ENCODE results near the gene SHB.

SHB gene

DNA sequence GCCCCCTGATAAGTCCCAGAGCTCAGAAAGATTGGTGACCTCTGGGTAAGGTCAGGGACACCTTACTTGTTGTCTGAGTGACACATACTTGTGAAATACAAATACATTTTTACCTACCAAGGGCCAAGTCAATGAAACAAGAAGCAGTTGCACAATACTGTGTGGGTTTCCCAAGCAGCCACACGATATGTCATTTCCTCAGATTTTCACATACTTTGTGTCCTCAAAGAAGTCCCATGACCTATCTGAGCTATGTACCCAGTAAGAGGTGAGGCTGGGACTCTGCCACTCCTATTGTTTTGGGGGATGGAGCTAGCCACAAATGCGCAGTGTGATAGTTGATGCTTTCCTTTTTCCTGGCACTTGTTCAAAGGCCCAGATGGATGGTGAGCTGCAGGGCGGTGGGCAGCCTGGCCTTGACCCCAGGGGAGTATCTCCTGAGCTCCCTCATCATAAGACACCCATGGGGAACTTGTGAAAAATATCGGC is 160.3 kb downstream of the SHB start:
- Histone ChIP-seq H3K9ac (ENCODE audit: low read length) (no peak overlapping the region), H3K27me3 (replicated peaks; ENCODE audit: insufficient read depth, low read length) (no peaks in the 10 kb centered on the region), H3F3A (ENCODE audit: insufficient read depth, low read length) (peaks cover 11% of the 10 kb centered on the region), H3K4me2 (ENCODE audit: low read depth, low read length) (no peak overlapping the region), H3K27ac (ENCODE audit: low read length) (no peak overlapping the region), H3K36me3 (replicated peaks; ENCODE audit: insufficient read depth, low read length) (no peaks in the 10 kb centered on the region), H4K20me1 (ENCODE audit: insufficient read depth, low read length) (no peaks in the 10 kb centered on the region), H2AFZ (ENCODE audit: low read length) (no peak overlapping the region), H3K4me3 (ENCODE audit: low read length) (no peak overlapping the region), H3K9me3 (replicated peaks; ENCODE audit: insufficient read depth, low read length) (no peaks in the 10 kb centered on the region), H3K79me2 (ENCODE audit: low read length) (no peaks in the 10 kb centered on the region), H3K9me2 (replicated peaks; ENCODE audit: insufficient read depth, low read length) (no peaks in the 10 kb centered on the region), H3K4me1 (ENCODE audit: low read length) (no peaks in the 10 kb centered on the region)
- DNase-seq = no peak
- TF ChIP-seq EZH2phosphoT487 (IDR thresholded peaks at IDR 0.05; ENCODE audit: low read length) (no peak), EZH2 (optimal IDR thresholded peaks at IDR 0.05; ENCODE audit: low read depth, low read length) (no peak)
- TF ChIP-seq, protein P1, sequence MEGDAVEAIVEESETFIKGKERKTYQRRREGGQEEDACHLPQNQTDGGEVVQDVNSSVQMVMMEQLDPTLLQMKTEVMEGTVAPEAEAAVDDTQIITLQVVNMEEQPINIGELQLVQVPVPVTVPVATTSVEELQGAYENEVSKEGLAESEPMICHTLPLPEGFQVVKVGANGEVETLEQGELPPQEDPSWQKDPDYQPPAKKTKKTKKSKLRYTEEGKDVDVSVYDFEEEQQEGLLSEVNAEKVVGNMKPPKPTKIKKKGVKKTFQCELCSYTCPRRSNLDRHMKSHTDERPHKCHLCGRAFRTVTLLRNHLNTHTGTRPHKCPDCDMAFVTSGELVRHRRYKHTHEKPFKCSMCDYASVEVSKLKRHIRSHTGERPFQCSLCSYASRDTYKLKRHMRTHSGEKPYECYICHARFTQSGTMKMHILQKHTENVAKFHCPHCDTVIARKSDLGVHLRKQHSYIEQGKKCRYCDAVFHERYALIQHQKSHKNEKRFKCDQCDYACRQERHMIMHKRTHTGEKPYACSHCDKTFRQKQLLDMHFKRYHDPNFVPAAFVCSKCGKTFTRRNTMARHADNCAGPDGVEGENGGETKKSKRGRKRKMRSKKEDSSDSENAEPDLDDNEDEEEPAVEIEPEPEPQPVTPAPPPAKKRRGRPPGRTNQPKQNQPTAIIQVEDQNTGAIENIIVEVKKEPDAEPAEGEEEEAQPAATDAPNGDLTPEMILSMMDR (IDR thresholded peaks at IDR 0.05; ENCODE audit: low read length) = no peak

DNA sequence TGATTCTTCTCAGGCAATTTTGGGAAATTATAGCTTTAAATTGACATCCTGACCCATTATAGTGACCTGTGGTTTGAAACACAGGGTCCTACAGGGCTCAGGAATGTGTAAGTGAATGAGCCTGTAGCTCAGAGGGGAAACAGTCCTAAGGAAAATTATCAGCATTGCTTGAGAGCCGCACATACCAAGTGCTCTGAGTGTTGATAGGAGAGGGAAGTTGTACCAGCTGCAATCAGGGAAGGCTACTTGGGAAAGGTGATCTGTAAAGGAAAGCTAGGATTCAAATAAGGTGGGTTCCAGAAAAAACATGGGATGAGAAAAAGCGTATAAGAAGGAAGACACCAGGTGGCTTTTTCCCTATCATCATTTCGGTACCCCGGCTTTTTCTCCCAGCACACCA is 160.7 kb downstream of the SHB start:
- H4K20me1 ChIP-seq (ENCODE audit: insufficient read depth, low read length) = no peaks in the 10 kb centered on the region
- no peak overlapping the region for H3K4me3 ChIP-seq (ENCODE audit: low read length)
- H3K27me3 ChIP-seq (replicated peaks; ENCODE audit: insufficient read depth, low read length) = no peaks in the 10 kb centered on the region
- H3K9ac ChIP-seq (ENCODE audit: low read length) = no peak overlapping the region
- H3F3A ChIP-seq (ENCODE audit: insufficient read depth, low read length) = peaks cover 15% of the 10 kb centered on the region
- no peaks in the 10 kb centered on the region for H3K9me2 ChIP-seq (replicated peaks; ENCODE audit: insufficient read depth, low read length)
- no peaks in the 10 kb centered on the region for H3K36me3 ChIP-seq (replicated peaks; ENCODE audit: insufficient read depth, low read length)
- H3K9me3 ChIP-seq (replicated peaks; ENCODE audit: insufficient read depth, low read length) = no peaks in the 10 kb centered on the region
- H3K79me2 ChIP-seq (ENCODE audit: low read length) = peaks cover 3% of the 10 kb centered on the region
- no peak overlapping the region for H2AFZ ChIP-seq (ENCODE audit: low read length)
- DNase-seq = no peak
- H3K27ac ChIP-seq (ENCODE audit: low read length) = no peak overlapping the region
- TF ChIP-seq EZH2 (optimal IDR thresholded peaks at IDR 0.05; ENCODE audit: low read depth, low read length) = no peak
- no peak for TF ChIP-seq EZH2phosphoT487 (IDR thresholded peaks at IDR 0.05; ENCODE audit: low read length)
- TF ChIP-seq, protein P1 (IDR thresholded peaks at IDR 0.05; ENCODE audit: low read length) = no peak
- no peak overlapping the region for H3K4me2 ChIP-seq (ENCODE audit: low read depth, low read length)
- no peaks in the 10 kb centered on the region for H3K4me1 ChIP-seq (ENCODE audit: low read length)

DNA sequence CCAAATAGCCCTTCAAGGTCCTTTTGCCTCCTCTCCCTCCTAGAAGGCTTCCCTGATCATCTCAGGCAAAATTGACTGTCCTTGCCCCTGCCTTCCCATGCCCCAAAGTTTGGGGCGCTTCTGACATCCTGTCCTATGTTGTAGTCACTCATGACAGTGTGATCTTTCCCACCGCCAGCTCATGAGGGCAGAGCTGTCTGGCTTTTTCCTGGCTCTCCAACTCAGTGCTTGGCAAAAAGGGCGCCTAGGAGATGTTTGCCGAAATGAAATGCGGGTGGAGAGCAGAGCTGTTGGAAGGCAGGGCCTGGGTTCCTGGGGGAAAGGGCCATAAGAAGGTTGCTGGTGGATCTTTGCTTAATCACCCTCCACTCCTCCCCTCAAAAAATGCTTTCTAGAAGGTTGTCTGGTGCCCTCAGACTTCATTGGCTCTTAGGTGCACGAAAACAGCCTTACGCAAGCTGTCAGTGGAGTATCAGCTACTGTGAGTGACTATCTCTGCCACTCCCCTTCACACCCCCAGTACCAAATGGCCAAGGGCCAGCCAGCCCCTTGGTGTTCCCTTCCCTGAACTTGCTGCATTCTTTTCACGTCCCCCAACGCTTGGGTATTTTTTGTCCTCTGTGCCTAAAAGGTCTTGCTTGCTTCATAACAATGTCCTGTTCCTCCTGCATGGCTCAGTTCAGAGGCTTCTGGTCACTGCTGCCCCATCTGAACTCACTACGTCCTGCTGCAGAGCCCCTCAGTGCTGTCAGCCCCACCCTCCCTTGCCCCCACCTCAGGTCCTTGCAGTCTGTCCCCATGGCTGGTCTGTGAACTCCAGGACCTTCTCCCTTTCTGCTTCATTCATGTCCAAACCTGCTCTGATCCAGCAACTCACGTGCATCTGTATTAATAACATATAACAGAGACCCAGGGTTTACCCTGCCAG is 162.5 kb downstream of the SHB start:
- Histone ChIP-seq H3K4me1 (ENCODE audit: low read length) (peaks cover 9% of the 10 kb centered on the region), H3K9me2 (replicated peaks; ENCODE audit: insufficient read depth, low read length) (no peaks in the 10 kb centered on the region), H3K79me2 (ENCODE audit: low read length) (peaks cover 20% of the 10 kb centered on the region), H3K9me3 (replicated peaks; ENCODE audit: insufficient read depth, low read length) (no peaks in the 10 kb centered on the region), H3K4me3 (ENCODE audit: low read length) (no peak overlapping the region), H2AFZ (ENCODE audit: low read length) (no peak overlapping the region), H3K27me3 (replicated peaks; ENCODE audit: insufficient read depth, low read length) (no peaks in the 10 kb centered on the region), H4K20me1 (ENCODE audit: insufficient read depth, low read length) (no peaks in the 10 kb centered on the region), H3K36me3 (replicated peaks; ENCODE audit: insufficient read depth, low read length) (no peaks in the 10 kb centered on the region), H3F3A (ENCODE audit: insufficient read depth, low read length) (peaks cover 20% of the 10 kb centered on the region), H3K4me2 (ENCODE audit: low read depth, low read length) (no peak overlapping the region), H3K27ac (ENCODE audit: low read length) (no peak overlapping the region), H3K9ac (ENCODE audit: low read length) (no peak overlapping the region)
- no peak for DNase-seq
- no peak for TF ChIP-seq EZH2phosphoT487 (IDR thresholded peaks at IDR 0.05; ENCODE audit: low read length)

DNA sequence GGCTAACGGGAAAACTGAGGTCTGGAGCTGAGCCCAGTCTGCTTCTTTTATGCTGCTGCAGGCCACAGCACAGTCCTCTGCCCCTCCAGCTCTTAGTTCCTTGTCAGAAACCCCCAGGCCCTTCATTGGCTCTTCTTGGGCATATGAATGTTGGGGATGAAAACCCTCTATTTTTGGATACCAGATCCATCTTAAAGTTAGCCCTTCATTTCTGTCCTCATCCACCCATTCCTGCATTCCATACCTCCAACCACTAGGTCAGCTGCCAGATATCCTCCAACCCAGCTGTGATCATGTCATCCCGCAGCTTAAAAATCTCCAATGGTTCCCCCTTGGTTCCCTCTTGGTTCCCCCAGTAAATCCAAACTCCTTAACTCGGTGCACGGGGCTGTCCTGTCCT is 163.3 kb downstream of the SHB start:
- H3K9me2 ChIP-seq (replicated peaks; ENCODE audit: insufficient read depth, low read length) = no peaks in the 10 kb centered on the region
- peaks cover 11% of the 10 kb centered on the region for H3K4me1 ChIP-seq (ENCODE audit: low read length)
- H3K27me3 ChIP-seq (replicated peaks; ENCODE audit: insufficient read depth, low read length) = no peaks in the 10 kb centered on the region
- peaks cover 20% of the 10 kb centered on the region for H3F3A ChIP-seq (ENCODE audit: insufficient read depth, low read length)
- peaks cover 28% of the 10 kb centered on the region for H3K79me2 ChIP-seq (ENCODE audit: low read length)
- H3K4me3 ChIP-seq (ENCODE audit: low read length) = no peak overlapping the region
- DNase-seq = no peak
- H3K4me2 ChIP-seq (ENCODE audit: low read depth, low read length) = no peak overlapping the region
- H3K9me3 ChIP-seq (replicated peaks; ENCODE audit: insufficient read depth, low read length) = no peaks in the 10 kb centered on the region
- H2AFZ ChIP-seq (ENCODE audit: low read length) = no peak overlapping the region
- no peaks in the 10 kb centered on the region for H3K36me3 ChIP-seq (replicated peaks; ENCODE audit: insufficient read depth, low read length)
- H4K20me1 ChIP-seq (ENCODE audit: insufficient read depth, low read length) = no peaks in the 10 kb centered on the region
- no peak for TF ChIP-seq EZH2phosphoT487 (IDR thresholded peaks at IDR 0.05; ENCODE audit: low read length)
- H3K27ac ChIP-seq (ENCODE audit: low read length) = no peak overlapping the region
- no peak overlapping the region for H3K9ac ChIP-seq (ENCODE audit: low read length)
